Measurements from ENCODE around the gene LMBR1.

LMBR1 gene

DNA sequence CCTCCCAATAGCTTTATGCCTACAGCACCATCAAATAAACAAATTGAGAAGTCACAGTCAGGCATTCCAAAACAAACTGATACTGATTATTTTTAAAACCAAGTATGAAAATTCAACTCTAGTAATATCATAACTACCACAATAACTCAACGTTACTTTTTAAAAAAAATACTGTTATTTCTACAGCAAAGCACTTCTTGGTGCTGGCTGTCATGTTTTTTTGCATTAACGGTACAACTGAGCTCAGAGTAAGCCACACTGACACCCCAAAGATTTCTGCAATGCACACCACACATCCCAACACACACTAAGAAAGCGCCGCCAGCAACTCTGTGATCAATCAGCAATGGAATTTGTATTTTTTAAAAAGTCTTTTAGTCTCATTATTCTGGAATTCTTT, 138.8 kb downstream of the LMBR1 start:
- H3K9ac ChIP-seq (ENCODE audit: low read length), result no peak overlapping the region
- peaks cover 6% of the 10 kb centered on the region for H3K4me1 ChIP-seq (ENCODE audit: control insufficient read depth, insufficient read depth, low read length)
- H3K27me3 ChIP-seq (ENCODE audit: control insufficient read depth, insufficient read depth, low read length), result no peaks in the 10 kb centered on the region
- H3K4me3 ChIP-seq (ENCODE audit: low read depth, low read length), result no peak overlapping the region
- no peaks in the 10 kb centered on the region; the same call in 1 of the 2 replicates for H3K9me3 ChIP-seq (ENCODE audit: control insufficient read depth, insufficient read depth, low read depth, low read length)
- no peaks in the 10 kb centered on the region; the same call in 1 of the 2 replicates for H3K36me3 ChIP-seq (ENCODE audit: control insufficient read depth, insufficient read depth, low read length)
- no peak overlapping the region for H3K27ac ChIP-seq (ENCODE audit: low read depth, low read length)

GRCh38 chr7:156753630-156754029, 139.4 kb downstream of the LMBR1 start:
- Histone ChIP-seq H3K27ac (ENCODE audit: low read depth, low read length) (no peak overlapping the region), H3K27me3 (ENCODE audit: control insufficient read depth, insufficient read depth, low read length) (no peaks in the 10 kb centered on the region), H3K4me1 (ENCODE audit: control insufficient read depth, insufficient read depth, low read length) (peaks cover 6% of the 10 kb centered on the region), H3K4me3 (ENCODE audit: low read depth, low read length) (no peak overlapping the region), H3K36me3 (ENCODE audit: control insufficient read depth, insufficient read depth, low read length) (no peaks in the 10 kb centered on the region; the same call in 1 of the 2 replicates), H3K9ac (ENCODE audit: low read length) (no peak overlapping the region), H3K9me3 (ENCODE audit: control insufficient read depth, insufficient read depth, low read depth, low read length) (no peaks in the 10 kb centered on the region; the same call in 1 of the 2 replicates)

DNA sequence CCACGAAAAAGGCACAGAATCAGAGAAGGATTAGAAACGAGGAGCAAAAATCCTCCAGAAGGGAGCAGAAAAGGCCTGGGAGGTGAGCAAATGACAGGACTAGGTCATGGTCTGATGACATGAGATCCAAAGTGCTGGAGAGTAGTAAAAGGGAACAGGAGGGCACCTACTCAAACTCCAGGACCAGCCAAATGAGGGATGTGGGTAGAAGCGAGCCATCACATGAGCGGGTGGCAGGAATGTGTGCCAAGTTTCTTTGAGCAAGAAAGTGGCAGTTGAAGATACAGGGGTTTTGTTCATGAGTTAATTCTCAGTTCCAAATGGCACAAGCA, 139.8 kb downstream of the LMBR1 start:
- no peaks in the 10 kb centered on the region; the same call in 1 of the 2 replicates for H3K36me3 ChIP-seq (ENCODE audit: control insufficient read depth, insufficient read depth, low read length)
- H3K9ac ChIP-seq (ENCODE audit: low read length), result no peak overlapping the region
- H3K9me3 ChIP-seq (ENCODE audit: control insufficient read depth, insufficient read depth, low read depth, low read length), result no peaks in the 10 kb centered on the region
- peaks cover 6% of the 10 kb centered on the region for H3K4me1 ChIP-seq (ENCODE audit: control insufficient read depth, insufficient read depth, low read length)
- no peak overlapping the region for H3K4me3 ChIP-seq (ENCODE audit: low read depth, low read length)
- no peak overlapping the region for H3K27ac ChIP-seq (ENCODE audit: low read depth, low read length)
- H3K27me3 ChIP-seq (ENCODE audit: control insufficient read depth, insufficient read depth, low read length), result no peaks in the 10 kb centered on the region

GRCh38 chr7:156752367-156753228, 140.4 kb downstream of the LMBR1 start:
- Histone ChIP-seq H3K4me1 (ENCODE audit: control insufficient read depth, insufficient read depth, low read length) (peaks cover 6% of the 10 kb centered on the region), H3K9ac (ENCODE audit: low read length) (no peak overlapping the region), H3K36me3 (ENCODE audit: control insufficient read depth, insufficient read depth, low read length) (no peaks in the 10 kb centered on the region; the same call in 1 of the 2 replicates)

DNA sequence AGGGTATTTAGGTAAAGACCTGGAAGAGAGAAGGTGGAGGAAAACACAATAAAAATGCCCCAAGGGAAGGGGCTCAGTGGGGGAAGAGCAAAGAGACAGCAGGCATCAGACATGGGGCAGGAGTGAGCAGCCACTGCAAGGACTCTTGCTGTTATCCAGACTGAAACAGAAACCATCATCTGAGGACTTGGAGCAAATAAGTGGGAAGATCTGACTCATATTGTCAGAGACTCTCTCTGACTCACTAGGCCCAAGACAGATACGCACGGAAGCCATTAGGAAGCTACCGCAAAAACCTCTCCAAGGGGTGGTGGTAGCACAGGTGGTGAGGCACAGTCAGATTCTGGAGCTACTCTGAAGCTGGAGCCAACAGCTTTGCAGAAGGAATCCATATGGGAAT, 141.7 kb downstream of the LMBR1 start:
- Histone ChIP-seq H3K27me3 (ENCODE audit: control insufficient read depth, insufficient read depth, low read length) (no peaks in the 10 kb centered on the region), H3K36me3 (ENCODE audit: control insufficient read depth, insufficient read depth, low read length) (no peaks in the 10 kb centered on the region; the same call in 1 of the 2 replicates), H3K9me3 (ENCODE audit: control insufficient read depth, insufficient read depth, low read depth, low read length) (no peaks in the 10 kb centered on the region), H3K27ac (ENCODE audit: low read depth, low read length) (no peak overlapping the region), H3K9ac (ENCODE audit: low read length) (no peak overlapping the region), H3K4me3 (ENCODE audit: low read depth, low read length) (no peak overlapping the region), H3K4me1 (ENCODE audit: control insufficient read depth, insufficient read depth, low read length) (peaks cover 6% of the 10 kb centered on the region)

More at GRCh38 chr7:156752367-156753228, 140.4 kb downstream of the LMBR1 start:
- no peak overlapping the region for H3K4me3 ChIP-seq (ENCODE audit: low read depth, low read length)
- H3K27ac ChIP-seq (ENCODE audit: low read depth, low read length), result no peak overlapping the region
- H3K9me3 ChIP-seq (ENCODE audit: control insufficient read depth, insufficient read depth, low read depth, low read length), result no peaks in the 10 kb centered on the region
- H3K27me3 ChIP-seq (ENCODE audit: control insufficient read depth, insufficient read depth, low read length), result no peaks in the 10 kb centered on the region

- H3K27me3 ChIP-seq (ENCODE audit: control insufficient read depth, insufficient read depth, low read length), result no peaks in the 10 kb centered on the region
- no peak overlapping the region for H3K4me3 ChIP-seq (ENCODE audit: low read depth, low read length)
- H3K36me3 ChIP-seq (ENCODE audit: control insufficient read depth, insufficient read depth, low read length), result no peaks in the 10 kb centered on the region; the same call in 1 of the 2 replicates
- H3K9me3 ChIP-seq (ENCODE audit: control insufficient read depth, insufficient read depth, low read depth, low read length), result no peaks in the 10 kb centered on the region
- H3K27ac ChIP-seq (ENCODE audit: low read depth, low read length), result no peak overlapping the region
- peaks cover 3% of the 10 kb centered on the region; the same call in 1 of the 2 replicates for H3K4me1 ChIP-seq (ENCODE audit: control insufficient read depth, insufficient read depth, low read length)
- no peak overlapping the region for H3K9ac ChIP-seq (ENCODE audit: low read length)
These were observed 145.3 kb downstream of the LMBR1 start for GRCh38 chr7:156747718-156748117.

DNA sequence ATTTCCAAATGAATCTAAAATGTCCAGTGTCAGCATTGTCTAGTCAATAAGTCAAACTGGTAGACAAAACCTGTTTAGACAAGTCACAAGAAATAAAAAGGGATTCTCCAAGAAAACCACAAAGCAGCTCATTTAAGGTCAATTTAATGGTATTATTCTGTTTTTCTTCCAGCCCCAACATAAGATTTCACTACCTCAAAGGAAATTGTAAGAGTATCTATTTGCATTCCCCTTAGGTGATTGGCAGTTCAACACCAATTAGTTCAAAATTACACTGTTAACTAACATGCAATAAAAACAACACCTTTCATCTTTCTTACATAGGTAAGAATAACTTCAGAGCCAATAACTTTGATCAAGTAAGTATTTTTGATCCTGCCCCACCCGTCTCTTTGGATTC, 146.1 kb downstream of the LMBR1 start:
- H3K4me3 ChIP-seq (ENCODE audit: low read depth, low read length), result no peak overlapping the region
- no peaks in the 10 kb centered on the region for H3K9me3 ChIP-seq (ENCODE audit: control insufficient read depth, insufficient read depth, low read depth, low read length)
- no peaks in the 10 kb centered on the region; the same call in 1 of the 2 replicates for H3K36me3 ChIP-seq (ENCODE audit: control insufficient read depth, insufficient read depth, low read length)
- H3K4me1 ChIP-seq (ENCODE audit: control insufficient read depth, insufficient read depth, low read length), result no peaks in the 10 kb centered on the region; the same call in 1 of the 2 replicates
- H3K27me3 ChIP-seq (ENCODE audit: control insufficient read depth, insufficient read depth, low read length), result no peaks in the 10 kb centered on the region
- H3K9ac ChIP-seq (ENCODE audit: low read length), result no peak overlapping the region
- H3K27ac ChIP-seq (ENCODE audit: low read depth, low read length), result no peak overlapping the region

GRCh38 chr7:156739596-156739995, 153.4 kb downstream of the LMBR1 start:
- H3K9me3 ChIP-seq (ENCODE audit: control insufficient read depth, insufficient read depth, low read depth, low read length), result no peaks in the 10 kb centered on the region
- H3K4me1 ChIP-seq (ENCODE audit: control insufficient read depth, insufficient read depth, low read length), result no peaks in the 10 kb centered on the region
- no peak overlapping the region for H3K9ac ChIP-seq (ENCODE audit: low read length)
- H3K27ac ChIP-seq (ENCODE audit: low read depth, low read length), result no peak overlapping the region
- H3K4me3 ChIP-seq (ENCODE audit: low read depth, low read length), result no peak overlapping the region
- H3K36me3 ChIP-seq (ENCODE audit: control insufficient read depth, insufficient read depth, low read length), result 0 out of 2 replicates have a peak, but pooled peaks cover 5% of the 10 kb centered on the region
- no peaks in the 10 kb centered on the region for H3K27me3 ChIP-seq (ENCODE audit: control insufficient read depth, insufficient read depth, low read length)

DNA sequence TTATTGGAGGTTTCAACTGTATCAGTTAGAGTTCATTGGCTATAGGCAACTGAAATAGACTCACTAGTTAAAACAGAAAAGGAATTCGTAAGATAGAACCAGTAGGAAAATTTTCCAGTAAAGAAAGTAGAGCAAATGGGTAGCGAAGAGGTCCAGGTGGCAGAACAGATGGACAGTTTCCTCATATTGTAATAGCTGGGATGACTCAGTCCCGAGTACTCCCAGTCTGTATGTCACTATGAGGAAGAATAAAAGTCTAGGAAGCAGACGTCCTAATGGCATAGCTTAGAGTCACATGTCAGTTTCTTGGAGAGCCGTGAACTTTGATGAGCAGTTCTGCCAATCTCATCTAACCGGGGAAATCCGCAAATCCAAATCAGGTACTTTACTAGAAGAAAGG, 157.1 kb downstream of the LMBR1 start:
- peaks cover 5% of the 10 kb centered on the region; the same call in 1 of the 2 replicates for H3K36me3 ChIP-seq (ENCODE audit: control insufficient read depth, insufficient read depth, low read length)
- H3K4me1 ChIP-seq (ENCODE audit: control insufficient read depth, insufficient read depth, low read length), result no peaks in the 10 kb centered on the region
- no peak overlapping the region for H3K27ac ChIP-seq (ENCODE audit: low read depth, low read length)
- H3K4me3 ChIP-seq (ENCODE audit: low read depth, low read length), result no peak overlapping the region
- H3K9me3 ChIP-seq (ENCODE audit: control insufficient read depth, insufficient read depth, low read depth, low read length), result peaks cover 6% of the 10 kb centered on the region; the same call in 1 of the 2 replicates
- H3K9ac ChIP-seq (ENCODE audit: low read length), result no peak overlapping the region
- H3K27me3 ChIP-seq (ENCODE audit: control insufficient read depth, insufficient read depth, low read length), result no peaks in the 10 kb centered on the region

DNA sequence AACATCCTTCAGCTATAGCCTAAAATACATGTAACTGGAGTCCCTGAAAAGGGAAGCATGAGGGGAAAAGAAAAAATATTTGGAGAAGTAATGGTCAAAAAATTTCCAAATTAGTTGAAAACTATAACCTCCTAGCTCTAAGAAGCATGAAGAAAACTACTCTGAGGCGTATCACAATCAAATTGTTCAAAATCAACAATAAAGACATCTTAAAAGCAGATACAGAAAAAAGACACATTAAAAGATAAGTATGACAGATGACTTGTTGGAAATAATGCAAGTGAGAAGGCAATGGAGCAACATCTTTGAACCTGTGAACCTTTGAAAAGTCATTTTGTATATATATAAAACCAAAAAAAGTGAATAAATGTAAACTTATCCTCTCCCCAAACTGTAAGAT, 159.3 kb downstream of the LMBR1 start:
- H3K36me3 ChIP-seq (ENCODE audit: control insufficient read depth, insufficient read depth, low read length), result peaks cover 5% of the 10 kb centered on the region; the same call in 1 of the 2 replicates
- no peaks in the 10 kb centered on the region for H3K4me1 ChIP-seq (ENCODE audit: control insufficient read depth, insufficient read depth, low read length)
- H3K27ac ChIP-seq (ENCODE audit: low read depth, low read length), result no peak overlapping the region
- no peak overlapping the region for H3K9ac ChIP-seq (ENCODE audit: low read length)
- H3K4me3 ChIP-seq (ENCODE audit: low read depth, low read length), result no peak overlapping the region
- no peaks in the 10 kb centered on the region for H3K27me3 ChIP-seq (ENCODE audit: control insufficient read depth, insufficient read depth, low read length)
- H3K9me3 ChIP-seq (ENCODE audit: control insufficient read depth, insufficient read depth, low read depth, low read length), result peaks cover 6% of the 10 kb centered on the region; the same call in 1 of the 2 replicates

DNA sequence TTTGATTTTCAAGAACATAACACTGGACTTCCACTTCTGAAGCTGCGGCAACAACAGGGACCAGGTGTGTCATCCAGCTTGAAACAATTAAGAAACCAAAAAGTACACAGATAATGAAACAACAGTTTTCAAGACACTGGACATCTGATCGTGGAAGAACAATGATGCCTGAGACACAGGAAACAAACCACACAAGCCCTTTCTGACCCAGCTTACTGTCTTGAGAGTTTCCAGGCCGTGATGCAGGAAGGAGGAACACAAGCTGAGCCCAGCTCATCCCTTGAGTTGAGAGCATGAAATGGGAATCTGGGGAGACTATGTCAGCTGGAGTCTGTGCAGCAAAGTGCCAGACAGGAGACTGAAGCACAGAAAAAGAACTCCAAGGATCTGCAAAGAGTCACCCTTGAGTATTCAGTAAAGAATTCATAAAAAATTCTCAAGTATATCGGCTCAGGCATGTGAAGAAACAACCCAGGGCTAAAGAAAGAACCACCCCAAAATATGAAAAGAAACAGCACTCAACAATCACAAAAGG, 160.8 kb downstream of the LMBR1 start:
- H3K36me3 ChIP-seq (ENCODE audit: control insufficient read depth, insufficient read depth, low read length), result peaks cover 5% of the 10 kb centered on the region; the same call in 1 of the 2 replicates
- peaks cover 6% of the 10 kb centered on the region; the same call in 1 of the 2 replicates for H3K9me3 ChIP-seq (ENCODE audit: control insufficient read depth, insufficient read depth, low read depth, low read length)
- no peak overlapping the region for H3K27ac ChIP-seq (ENCODE audit: low read depth, low read length)
- H3K4me3 ChIP-seq (ENCODE audit: low read depth, low read length), result no peak overlapping the region
- H3K27me3 ChIP-seq (ENCODE audit: control insufficient read depth, insufficient read depth, low read length), result no peaks in the 10 kb centered on the region
- no peaks in the 10 kb centered on the region for H3K4me1 ChIP-seq (ENCODE audit: control insufficient read depth, insufficient read depth, low read length)
- no peak overlapping the region for H3K9ac ChIP-seq (ENCODE audit: low read length)

Measured in HUES6 (cell line).